ENCODE data around the gene EMILIN2. TPM values are rescaled to one million over a fixed set of nuclear protein-coding genes. Genes with fewer than 3 reads are reported as not detected.

EMILIN2 gene
- total RNA-seq, 1 experiment from 2014 or later, result 2.3 TPM

DNA sequence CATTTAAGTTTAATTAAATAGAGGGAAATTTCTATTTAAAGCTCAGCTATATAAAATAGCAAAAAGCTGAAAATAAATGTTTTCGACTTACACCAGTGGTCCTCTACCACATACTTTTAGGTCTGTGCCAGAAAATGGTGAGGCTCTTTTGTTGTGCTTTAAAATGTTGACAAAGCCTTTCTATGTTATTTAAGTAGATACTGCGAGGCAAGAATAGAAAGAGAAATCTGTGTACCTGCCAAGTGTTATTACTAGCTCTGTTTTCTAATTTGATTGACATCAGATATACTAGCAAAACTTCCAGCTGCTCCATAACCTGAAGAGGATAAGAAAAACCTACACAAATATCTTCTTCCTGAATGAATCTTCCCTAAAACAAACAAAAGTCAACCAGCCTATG lies 112.5 kb downstream of the EMILIN2 start:
- Histone ChIP-seq H3K9me3 (ENCODE audit: low read length) (no peaks in the 10 kb centered on the region), H3K27me3 (ENCODE audit: low read length) (no peaks in the 10 kb centered on the region), H4K20me1 (ENCODE audit: insufficient read depth, low read depth, low read length) (no peaks in the 10 kb centered on the region), H3K4me2 (ENCODE audit: low read depth, low read length, poor library complexity, severe bottlenecking) (no peak overlapping the region), H3K27ac (ENCODE audit: low read length) (no peak overlapping the region), H3K9me2 (replicated peaks; ENCODE audit: insufficient read depth, low read length) (no peaks in the 10 kb centered on the region), H2AFZ (ENCODE audit: low read length) (no peak overlapping the region), H3K36me3 (ENCODE audit: insufficient read depth, low read length) (no peaks in the 10 kb centered on the region), H3K4me3 (ENCODE audit: low read length) (no peak overlapping the region), H3K4me1 (ENCODE audit: low read length) (peaks cover 69% of the 10 kb centered on the region), H3K9ac (ENCODE audit: low read length) (no peak overlapping the region), H3K79me2 (ENCODE audit: low read length) (no peaks in the 10 kb centered on the region; the same call in 1 of the 2 replicates)
- DNase-seq, result no peak

DNA sequence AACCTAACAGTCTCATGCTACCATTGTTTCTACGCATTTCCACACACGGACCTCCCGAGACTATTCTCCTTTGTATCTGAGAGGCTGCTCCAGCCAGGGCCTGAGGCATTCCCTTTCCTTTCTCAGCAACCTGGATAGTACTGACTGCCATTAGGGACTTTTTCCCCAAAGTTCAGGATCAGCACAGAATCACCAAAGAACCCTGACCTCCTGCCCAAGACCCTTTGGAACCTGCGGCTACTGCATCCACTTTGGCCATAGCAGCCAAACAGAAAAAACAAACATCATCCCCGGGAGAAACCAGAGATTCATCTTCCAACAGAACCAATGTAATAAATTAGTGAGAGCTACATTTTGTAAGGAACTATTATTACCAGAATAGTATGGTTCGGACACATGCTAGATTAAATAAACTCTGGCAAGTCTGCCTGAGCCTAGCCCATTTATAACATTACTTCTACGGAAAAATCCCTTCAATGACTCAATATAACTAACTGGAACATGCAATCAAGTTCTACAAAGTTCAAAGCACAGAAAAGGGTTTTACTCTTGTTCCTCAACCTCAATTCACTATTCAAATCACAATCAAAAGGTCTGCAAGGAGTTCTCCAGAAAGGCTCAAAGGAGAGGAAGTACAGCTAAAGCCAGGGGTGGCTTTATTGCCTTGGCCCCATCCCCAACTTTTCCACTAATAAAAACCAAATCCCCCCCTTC lies 114.3 kb downstream of the EMILIN2 start:
- H3K9me3 ChIP-seq (ENCODE audit: low read length), result no peaks in the 10 kb centered on the region
- H3K4me1 ChIP-seq (ENCODE audit: low read length), result peaks cover 69% of the 10 kb centered on the region
- H3K9me2 ChIP-seq (replicated peaks; ENCODE audit: insufficient read depth, low read length), result no peaks in the 10 kb centered on the region
- H3K4me3 ChIP-seq (ENCODE audit: low read length), result no peak overlapping the region
- H3K4me2 ChIP-seq (ENCODE audit: low read depth, low read length, poor library complexity, severe bottlenecking), result peak overlapping the region; percentile 21
- no peaks in the 10 kb centered on the region for H3K27me3 ChIP-seq (ENCODE audit: low read length)
- no peaks in the 10 kb centered on the region for H3K36me3 ChIP-seq (ENCODE audit: insufficient read depth, low read length)
- H3K27ac ChIP-seq (ENCODE audit: low read length), result peak overlapping the region; percentile 23
- DNase-seq, result peak; percentile 59
- no peaks in the 10 kb centered on the region for H4K20me1 ChIP-seq (ENCODE audit: insufficient read depth, low read depth, low read length)
- H2AFZ ChIP-seq (ENCODE audit: low read length), result no peak overlapping the region
- no peaks in the 10 kb centered on the region; the same call in 1 of the 2 replicates for H3K79me2 ChIP-seq (ENCODE audit: low read length)
- no peak overlapping the region; the same call in 1 of the 2 replicates for H3K9ac ChIP-seq (ENCODE audit: low read length)

DNA sequence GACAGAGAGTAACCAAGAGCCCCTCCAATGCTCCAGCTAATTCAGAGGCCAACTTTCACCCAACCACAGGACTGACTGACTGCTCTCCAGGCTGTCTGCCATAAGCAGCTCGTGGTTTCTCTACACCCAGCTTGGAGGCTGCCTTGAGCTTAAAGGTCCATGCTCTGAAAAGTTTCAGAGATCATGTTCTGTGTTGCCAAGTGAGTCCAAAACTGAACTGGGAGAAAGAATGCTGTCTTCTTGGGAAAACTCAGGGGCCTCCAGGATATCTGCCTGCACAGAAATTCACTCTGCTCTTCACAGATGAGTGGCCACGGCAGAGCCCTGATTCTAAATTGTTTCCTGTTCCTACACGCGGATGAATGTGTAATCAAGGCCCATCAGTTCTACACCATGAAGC lies 115.0 kb downstream of the EMILIN2 start:
- H3K27me3 ChIP-seq (ENCODE audit: low read length), result no peaks in the 10 kb centered on the region
- H3K36me3 ChIP-seq (ENCODE audit: insufficient read depth, low read length), result no peaks in the 10 kb centered on the region
- peak overlapping the region; percentile 23 for H3K27ac ChIP-seq (ENCODE audit: low read length)
- DNase-seq, result peak; percentile 63
- H4K20me1 ChIP-seq (ENCODE audit: insufficient read depth, low read depth, low read length), result no peaks in the 10 kb centered on the region
- no peak overlapping the region for H3K4me3 ChIP-seq (ENCODE audit: low read length)
- peaks cover 66% of the 10 kb centered on the region for H3K4me1 ChIP-seq (ENCODE audit: low read length)
- no peak overlapping the region; the same call in 1 of the 2 replicates for H3K9ac ChIP-seq (ENCODE audit: low read length)
- H3K9me2 ChIP-seq (replicated peaks; ENCODE audit: insufficient read depth, low read length), result no peaks in the 10 kb centered on the region
- H3K9me3 ChIP-seq (ENCODE audit: low read length), result no peaks in the 10 kb centered on the region
- peak overlapping the region; percentile 21 for H3K4me2 ChIP-seq (ENCODE audit: low read depth, low read length, poor library complexity, severe bottlenecking)
- H2AFZ ChIP-seq (ENCODE audit: low read length), result no peak overlapping the region
- no peaks in the 10 kb centered on the region; the same call in 1 of the 2 replicates for H3K79me2 ChIP-seq (ENCODE audit: low read length)

DNA sequence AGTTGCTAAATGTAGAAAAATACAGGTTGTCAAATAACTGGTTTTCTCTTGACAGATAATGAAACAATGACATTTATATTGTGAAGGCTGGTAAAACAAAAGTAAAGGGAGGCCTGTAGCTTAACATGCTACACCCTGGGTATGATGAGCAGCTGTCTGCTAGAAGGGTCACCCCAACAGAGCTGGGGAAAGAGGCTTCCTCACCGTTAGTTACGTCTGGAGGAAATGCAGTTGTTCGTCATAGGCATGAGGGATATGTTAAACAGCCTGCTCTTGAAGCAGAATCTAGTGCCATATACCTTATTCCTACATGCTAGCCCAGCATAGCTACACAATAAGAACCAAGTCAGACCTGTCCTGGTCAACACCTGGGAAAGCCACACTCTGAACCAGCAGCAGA lies 116.2 kb downstream of the EMILIN2 start:
- Histone ChIP-seq H3K4me1 (ENCODE audit: low read length) (peaks cover 62% of the 10 kb centered on the region), H3K27me3 (ENCODE audit: low read length) (no peaks in the 10 kb centered on the region), H4K20me1 (ENCODE audit: insufficient read depth, low read depth, low read length) (no peaks in the 10 kb centered on the region; the same call in 1 of the 2 replicates), H3K4me2 (ENCODE audit: low read depth, low read length, poor library complexity, severe bottlenecking) (peak overlapping the region; percentile 21), H3K27ac (ENCODE audit: low read length) (no peak overlapping the region), H3K79me2 (ENCODE audit: low read length) (peaks cover 2% of the 10 kb centered on the region; the same call in 1 of the 2 replicates), H3K36me3 (ENCODE audit: insufficient read depth, low read length) (no peaks in the 10 kb centered on the region), H3K9me3 (ENCODE audit: low read length) (no peaks in the 10 kb centered on the region), H2AFZ (ENCODE audit: low read length) (no peak overlapping the region), H3K4me3 (ENCODE audit: low read length) (no peak overlapping the region), H3K9me2 (replicated peaks; ENCODE audit: insufficient read depth, low read length) (no peaks in the 10 kb centered on the region), H3K9ac (ENCODE audit: low read length) (no peak overlapping the region)
- peak; percentile 47 for DNase-seq

DNA sequence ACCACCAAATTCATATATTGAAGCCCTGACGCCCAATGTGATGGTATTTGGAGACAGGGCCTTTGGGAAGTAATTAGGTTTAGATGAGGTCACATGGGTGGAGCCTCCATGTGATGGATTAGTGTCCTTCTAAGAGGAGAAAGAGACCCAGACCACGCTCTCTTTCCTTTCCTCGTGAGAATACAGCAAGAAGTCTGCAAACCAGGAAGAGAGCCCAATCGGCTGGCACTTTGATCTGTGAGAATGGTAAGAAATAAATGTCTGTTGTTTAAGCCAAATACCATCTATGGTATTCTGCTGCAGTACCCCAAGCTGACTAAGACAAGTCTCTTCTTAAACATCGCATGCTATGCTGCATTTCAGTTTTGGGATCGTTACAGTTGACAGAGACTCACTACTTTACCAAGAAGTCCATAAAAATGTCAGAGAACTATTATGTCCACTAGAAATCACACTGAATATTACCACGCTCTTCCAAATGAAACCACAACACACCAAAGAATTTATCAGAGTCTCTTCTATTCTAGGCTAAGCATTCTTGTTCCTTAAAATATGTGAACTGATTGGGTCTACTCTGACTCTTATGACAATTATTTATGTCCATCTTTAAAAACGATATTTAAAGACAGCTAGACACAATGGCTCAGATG lies 117.7 kb downstream of the EMILIN2 start:
- no peak overlapping the region for H3K4me2 ChIP-seq (ENCODE audit: low read depth, low read length, poor library complexity, severe bottlenecking)
- no peak overlapping the region for H3K27ac ChIP-seq (ENCODE audit: low read length)

More for the DNA sequence above, 117.7 kb downstream of the EMILIN2 start:
- Histone ChIP-seq H3K4me1 (ENCODE audit: low read length) (peaks cover 61% of the 10 kb centered on the region), H3K27me3 (ENCODE audit: low read length) (no peaks in the 10 kb centered on the region), H3K9ac (ENCODE audit: low read length) (no peak overlapping the region), H3K79me2 (ENCODE audit: low read length) (peaks cover 2% of the 10 kb centered on the region; the same call in 1 of the 2 replicates), H3K4me3 (ENCODE audit: low read length) (no peak overlapping the region), H3K9me2 (replicated peaks; ENCODE audit: insufficient read depth, low read length) (no peaks in the 10 kb centered on the region), H3K36me3 (ENCODE audit: insufficient read depth, low read length) (no peaks in the 10 kb centered on the region), H3K9me3 (ENCODE audit: low read length) (no peaks in the 10 kb centered on the region), H4K20me1 (ENCODE audit: insufficient read depth, low read depth, low read length) (peaks cover 1% of the 10 kb centered on the region; the same call in 1 of the 2 replicates), H2AFZ (ENCODE audit: low read length) (no peak overlapping the region)
- DNase-seq, result no peak

Other genes starting within 250 kb of the EMILIN2 start
- gene SMCHD1, start 191.3 kb upstream of the EMILIN2 start, total RNA-seq (2014; rRNA removed; shearing (Covaris generic); ENCODE audit: low replicate concordance), result 102 and 180 TPM in 2 replicates
- 8.5 and 13.7 TPM in 2 replicates for gene LPIN2, start 166.1 kb downstream of the EMILIN2 start, total RNA-seq (2014; rRNA removed; shearing (Covaris generic); ENCODE audit: low replicate concordance)

Measured in Karpas-422 (cell line).